Bronchial epithelial cell (primary cell): ENCODE data around the gene FAM117B. TPM values are rescaled to one million over a fixed set of nuclear protein-coding genes. Genes with fewer than 3 reads are reported as not detected.

Source experiments
- DNase-seq: peaks from one replicate; pipeline ENCODE4 v3.0.0-alpha.2; 2010; ENCODE audit warnings: low read depth
- FAIRE-seq: peaks from 2 replicates; lab custom pipeline; 2011; peaks lifted over from hg19 to GRCh38; lab: Jason Lieb, UNC
- H3K27me3 ChIP-seq: 2 replicates; pipeline ENCODE4 v1.5.1; 2011; ENCODE audit warnings: low read length; ENCODE audit not compliant: control insufficient read depth, insufficient read depth
- H3K36me3 ChIP-seq: 2 replicates; pipeline ENCODE4 v1.5.1; 2011; ENCODE audit warnings: low read length; ENCODE audit not compliant: control insufficient read depth, insufficient read depth
- H3K4me3 ChIP-seq: 2 replicates; pipeline ENCODE4 v1.5.1; 2011; ENCODE audit warnings: mild to moderate bottlenecking, low read depth, low read length, control low read depth
- CTCF ChIP-seq: IDR thresholded peaks from 2 replicates; pipeline ENCODE4 v1.5.1; 2011; ENCODE audit warnings: mild to moderate bottlenecking, moderate library complexity, low read length, control low read depth, inconsistent platforms; ENCODE audit not compliant: insufficient read depth, severe bottlenecking
- total RNA-seq: library from RNA; depleted of rRNA; stranded (reverse); fragments of >200 nt; gene quantifications from 2 replicates; pipeline ENCODE4 v1.2.1, GENCODE V29; 2014

FAM117B gene
- total RNA-seq, 1 donor from 2014 or later: 2.6 TPM

DNA sequence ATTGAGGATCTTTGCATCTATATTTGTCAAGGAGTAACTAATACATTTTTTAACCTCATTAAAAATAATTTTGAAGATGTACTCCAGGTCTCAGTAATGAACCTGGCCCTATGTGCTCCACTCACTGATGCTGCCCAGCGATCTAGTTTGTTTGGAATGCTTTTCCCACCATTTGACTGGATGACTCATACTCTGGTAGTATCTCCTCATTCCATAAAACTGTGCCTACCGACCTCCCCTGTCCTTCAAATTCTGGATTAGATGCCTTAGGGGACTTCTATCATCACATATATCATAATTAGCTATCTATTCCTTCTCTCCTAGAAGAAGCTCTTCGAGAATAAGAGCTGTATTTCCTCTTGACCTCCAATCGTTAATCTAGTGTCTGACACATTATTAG is 83.8 kb downstream of the FAM117B start:
- no peak for FAIRE-seq
- H3K36me3 ChIP-seq: no peaks in the 10 kb centered on the region
- peak; percentile 66 for DNase-seq
- H3K4me3 ChIP-seq: no peak overlapping the region
- no peak for TF ChIP-seq CTCF
- no peaks in the 10 kb centered on the region for H3K27me3 ChIP-seq

- DNase-seq (peak; percentile 37), FAIRE-seq (no peak)
- Histone ChIP-seq H3K36me3 (no peaks in the 10 kb centered on the region), H3K4me3 (no peak overlapping the region), H3K27me3 (no peaks in the 10 kb centered on the region)
- no peak for TF ChIP-seq CTCF
Measured at GRCh38 chr2:202720226-202720625, 85.5 kb downstream of the FAM117B start.

DNA sequence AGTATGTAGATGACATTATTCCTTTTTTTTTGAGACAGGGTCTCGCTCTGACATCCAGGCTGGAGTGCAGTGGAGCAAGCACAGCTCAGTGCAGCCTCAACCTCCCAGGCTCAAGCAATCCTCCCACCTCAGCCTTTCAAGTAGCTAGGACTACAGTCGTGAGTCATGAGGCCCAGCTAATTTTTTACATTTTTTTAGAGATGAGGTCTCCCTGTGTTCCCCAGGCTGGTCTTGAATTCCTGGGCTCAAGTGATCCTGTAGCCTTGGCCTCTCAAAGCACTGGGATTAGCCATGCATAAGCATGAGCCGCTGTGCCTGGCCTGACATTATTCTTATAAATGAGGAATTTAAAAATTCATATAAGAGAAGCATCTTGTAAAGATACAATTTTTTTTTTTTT is 86.9 kb downstream of the FAM117B start:
- Histone ChIP-seq H3K4me3 (no peak overlapping the region), H3K27me3 (no peaks in the 10 kb centered on the region), H3K36me3 (no peaks in the 10 kb centered on the region)
- DNase-seq (peak; percentile 17), FAIRE-seq (no peak)
- TF ChIP-seq CTCF: no peak

DNA sequence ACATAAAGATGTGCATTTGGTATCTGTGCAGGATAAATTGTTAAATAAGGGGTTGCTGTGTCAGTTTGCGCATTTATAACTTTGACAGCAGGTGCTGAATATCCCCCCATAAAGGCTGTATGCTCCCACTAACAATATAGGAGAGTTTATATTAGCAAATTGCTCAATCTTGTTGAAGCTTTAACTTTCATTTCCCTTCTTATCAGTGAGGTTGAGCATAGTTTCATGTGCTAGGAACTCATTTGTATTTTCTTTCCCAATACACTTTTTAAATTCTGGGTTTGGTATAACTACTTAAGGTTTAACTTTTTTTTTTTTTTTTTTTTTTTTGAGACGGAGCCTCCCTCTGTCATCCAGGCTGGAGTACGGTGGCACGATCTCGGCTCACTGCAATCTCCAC is 89.0 kb downstream of the FAM117B start:
- no peak for DNase-seq
- H3K27me3 ChIP-seq: no peaks in the 10 kb centered on the region
- no peak overlapping the region for H3K4me3 ChIP-seq
- no peak for FAIRE-seq
- no peaks in the 10 kb centered on the region for H3K36me3 ChIP-seq
- no peak for TF ChIP-seq CTCF

DNA sequence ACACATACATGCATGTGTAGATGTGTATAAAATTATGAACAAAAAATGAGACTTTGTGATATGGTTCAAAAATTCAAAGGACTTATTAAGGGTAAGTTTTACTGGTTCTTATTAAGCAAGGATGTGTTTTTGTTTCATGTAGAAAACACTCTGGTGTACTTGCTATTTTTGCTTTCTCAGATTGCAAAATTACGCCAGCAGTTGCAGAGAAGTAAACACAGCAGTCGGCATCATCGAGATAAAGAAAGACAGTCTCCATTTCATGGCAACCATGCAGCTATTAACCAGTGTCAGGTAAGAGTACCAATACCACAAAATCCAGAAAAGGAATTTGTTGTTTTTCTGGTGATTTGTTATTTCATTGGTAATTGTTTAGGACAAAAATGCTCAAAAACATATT is 91.3 kb downstream of the FAM117B start:
- no peaks in the 10 kb centered on the region for H3K36me3 ChIP-seq
- no peak for TF ChIP-seq CTCF
- no peak for DNase-seq
- H3K4me3 ChIP-seq: no peak overlapping the region
- no peaks in the 10 kb centered on the region for H3K27me3 ChIP-seq
- FAIRE-seq: no peak

DNA sequence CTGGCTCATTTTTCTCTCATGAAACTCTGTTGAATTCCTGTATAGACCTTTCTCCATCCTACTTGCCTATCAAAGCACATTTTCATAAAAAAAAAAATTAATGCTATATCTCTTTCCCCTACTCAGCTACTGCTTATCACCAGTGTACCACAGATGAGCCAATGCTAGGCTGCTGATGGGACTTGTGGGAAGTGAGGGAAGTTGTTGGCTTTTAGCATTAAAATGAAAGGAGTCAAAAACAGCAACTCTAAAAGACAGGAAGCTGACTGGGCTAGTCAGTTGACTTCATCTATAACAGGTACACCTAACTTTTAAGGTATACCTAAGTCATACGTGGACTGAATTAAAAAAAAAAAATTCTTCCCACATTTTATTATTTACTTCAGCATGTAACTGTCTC is 102.1 kb downstream of the FAM117B start:
- no peak for DNase-seq
- no peak for FAIRE-seq
- Histone ChIP-seq H3K27me3 (no peaks in the 10 kb centered on the region), H3K36me3 (no peaks in the 10 kb centered on the region), H3K4me3 (no peak overlapping the region)
- TF ChIP-seq CTCF: no peak
